IPS DF 4.7 (cell line): Measurements from ENCODE around the gene BLOC1S1.
"Not testable (repeated sequence)": the region's sequence is repeated elsewhere in the genome, so short reads cannot be mapped to it uniquely, and the experiment has no call there.

Experiments used
- DNase-seq: peaks from one replicate; pipeline ENCODE4 v3.0.0-alpha.2; 2013; ENCODE audit warnings: low spot score; ENCODE audit errors: extremely low read depth

The BLOC1S1 gene

DNA sequence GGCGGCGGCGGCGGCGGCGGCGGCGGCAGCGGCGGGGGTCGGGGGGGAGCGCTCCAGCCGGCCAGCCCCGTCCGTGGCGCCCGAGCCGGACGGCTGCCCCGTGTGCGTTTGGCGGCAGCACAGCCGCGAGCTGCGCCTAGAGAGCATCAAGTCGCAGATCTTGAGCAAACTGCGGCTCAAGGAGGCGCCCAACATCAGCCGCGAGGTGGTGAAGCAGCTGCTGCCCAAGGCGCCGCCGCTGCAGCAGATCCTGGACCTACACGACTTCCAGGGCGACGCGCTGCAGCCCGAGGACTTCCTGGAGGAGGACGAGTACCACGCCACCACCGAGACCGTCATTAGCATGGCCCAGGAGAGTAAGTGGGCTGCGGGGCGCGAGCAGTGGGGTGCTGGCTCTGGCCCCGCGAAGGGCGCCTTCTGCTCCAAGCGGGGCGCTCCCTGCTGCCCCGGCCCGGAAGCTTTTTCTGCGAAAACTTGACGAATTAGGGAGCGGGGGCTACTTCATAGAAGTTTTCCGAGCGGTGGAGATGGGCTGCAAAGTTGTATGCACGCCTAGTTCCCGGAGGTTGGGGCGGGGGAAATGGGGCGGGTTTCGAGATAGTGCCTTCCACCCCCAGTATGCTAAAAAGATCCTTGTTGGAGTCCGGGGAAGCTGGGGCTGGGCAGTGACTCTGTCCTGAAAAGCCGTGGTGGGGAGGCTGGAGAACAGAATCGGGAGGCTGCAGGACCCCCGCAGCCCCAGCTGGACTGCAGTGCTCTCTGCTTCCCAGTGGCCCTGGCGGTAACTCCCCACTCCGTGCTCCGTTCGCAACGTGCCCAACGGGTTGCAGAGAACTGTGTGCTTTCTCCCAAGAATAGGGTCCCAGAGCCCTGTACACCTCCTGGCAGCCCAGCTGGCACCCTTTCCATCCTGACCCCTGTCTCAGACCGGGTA lies 27.8 kb downstream of the BLOC1S1 start:
- no peak for DNase-seq

DNA sequence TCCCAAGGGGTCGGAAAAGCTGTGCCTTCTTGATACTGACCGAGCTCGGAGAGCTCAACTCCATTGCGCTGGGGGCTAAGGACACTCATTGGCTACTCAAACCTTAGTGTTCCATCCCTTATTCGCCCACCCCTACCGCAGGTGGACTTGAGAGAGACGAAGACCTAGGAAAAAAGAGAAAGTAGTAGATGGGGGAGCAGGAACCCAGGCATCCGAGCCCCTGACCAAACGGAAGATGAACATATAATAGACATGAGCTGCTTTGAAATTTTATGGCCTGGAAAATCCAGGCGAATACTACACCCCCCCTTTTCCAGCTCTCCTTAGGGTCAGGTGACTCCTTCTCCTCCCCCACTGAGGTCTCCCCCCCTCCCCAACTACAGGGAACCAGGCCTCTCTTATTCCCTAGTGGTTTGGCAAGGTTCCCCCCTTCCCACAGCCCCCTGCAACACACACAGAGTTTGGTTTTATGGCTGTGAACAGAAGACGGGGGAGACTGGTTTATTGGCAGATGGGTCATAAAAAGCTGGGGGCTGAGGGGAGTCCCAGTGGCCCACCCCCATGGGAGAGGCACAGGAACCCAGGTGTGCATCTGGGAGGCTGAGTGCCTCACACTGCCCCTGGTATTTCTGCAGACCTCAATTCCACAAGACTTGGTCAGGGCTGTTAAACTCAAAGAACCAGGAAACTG lies 28.6 kb downstream of the BLOC1S1 start:
- DNase-seq: no peak

DNA sequence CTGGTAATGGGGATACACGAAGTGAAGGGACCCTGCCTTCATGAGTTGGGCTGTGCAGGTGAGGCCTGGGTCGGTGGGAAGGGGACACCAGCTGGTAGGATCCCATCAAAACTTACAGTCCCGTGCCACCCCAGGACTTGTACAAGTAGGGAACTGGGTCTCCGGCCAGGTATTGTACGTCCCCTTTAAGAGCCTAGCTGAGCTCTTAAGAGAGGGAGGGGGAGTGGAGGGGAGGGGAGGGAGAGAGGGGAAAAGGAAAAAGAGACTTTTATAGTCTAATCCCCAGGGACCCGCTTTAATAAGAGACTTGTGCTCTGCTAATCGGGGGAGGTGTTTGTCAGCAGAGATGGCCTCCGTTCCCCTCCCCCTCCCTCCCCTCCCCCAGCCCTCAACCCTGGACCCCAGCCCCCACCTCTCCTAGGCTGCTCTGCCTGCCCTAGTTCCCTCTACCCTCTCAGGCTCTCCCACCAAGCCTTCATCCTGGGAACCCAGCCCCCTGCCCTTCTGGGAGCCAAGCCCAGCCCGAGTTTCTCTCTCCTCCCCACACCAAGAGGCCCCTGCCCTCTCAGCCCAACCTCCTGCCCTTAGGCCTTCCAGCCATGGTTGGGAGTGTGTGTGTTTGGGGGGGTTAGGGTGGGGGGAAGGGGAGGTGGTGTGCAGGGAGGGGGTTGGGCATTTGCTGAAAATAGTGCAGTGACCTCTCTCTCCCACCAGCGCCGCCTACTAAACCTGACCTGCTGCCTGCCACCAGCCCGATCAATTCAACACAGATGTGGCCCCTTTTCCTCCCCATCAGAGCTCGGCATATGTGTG lies 29.7 kb downstream of the BLOC1S1 start:
- no peak for DNase-seq

DNA sequence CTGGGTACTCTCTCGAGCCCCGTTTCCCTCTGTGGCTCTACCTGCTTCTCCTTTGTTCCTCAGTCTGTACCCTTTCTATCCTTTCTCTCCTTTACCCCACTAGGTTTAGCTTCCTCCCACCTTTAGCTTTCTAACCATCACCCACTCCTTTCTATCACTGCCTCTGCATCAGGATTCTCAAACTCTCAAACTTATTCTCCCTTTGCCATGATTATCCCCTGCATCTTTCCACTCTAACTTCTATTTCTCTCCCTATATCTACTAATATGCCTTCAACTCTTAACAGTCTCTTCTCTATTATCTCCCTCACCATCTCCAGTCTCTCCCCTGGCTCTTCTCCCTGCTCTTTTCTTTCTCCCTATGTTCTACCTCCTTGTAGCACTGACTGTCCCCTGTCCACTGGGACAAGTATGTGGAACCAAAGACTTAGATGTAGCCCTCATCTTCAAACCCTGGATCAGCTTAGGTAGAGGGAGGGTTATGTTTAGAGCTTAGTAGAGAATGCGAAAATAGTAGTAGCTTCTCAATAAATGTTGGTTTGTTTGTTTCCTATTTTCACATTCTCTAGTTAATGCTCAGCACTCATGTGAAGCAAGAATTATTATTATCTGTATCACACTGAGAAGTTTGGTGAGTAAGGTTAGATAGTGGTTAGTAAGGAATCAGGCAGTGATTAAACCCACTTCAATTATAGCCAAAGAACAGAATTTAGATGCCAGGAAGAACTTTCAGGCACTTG lies 30.5 kb downstream of the BLOC1S1 start:
- no peak for DNase-seq

DNA sequence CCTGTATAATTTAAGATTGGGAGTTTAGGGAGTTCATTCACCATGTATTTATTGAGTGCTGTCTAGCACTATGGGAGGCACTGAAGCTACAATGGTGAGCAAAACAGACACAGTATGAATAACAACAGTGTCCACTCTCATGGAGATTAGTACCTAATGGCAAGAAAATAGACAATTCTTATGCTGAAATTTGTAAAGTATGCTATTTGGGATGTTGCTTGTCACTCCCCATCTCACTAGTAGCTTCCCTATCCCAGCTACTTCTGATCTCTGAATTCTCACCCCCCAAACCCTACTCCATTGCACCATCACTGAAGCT lies 31.0 kb downstream of the BLOC1S1 start:
- no peak for DNase-seq

DNA sequence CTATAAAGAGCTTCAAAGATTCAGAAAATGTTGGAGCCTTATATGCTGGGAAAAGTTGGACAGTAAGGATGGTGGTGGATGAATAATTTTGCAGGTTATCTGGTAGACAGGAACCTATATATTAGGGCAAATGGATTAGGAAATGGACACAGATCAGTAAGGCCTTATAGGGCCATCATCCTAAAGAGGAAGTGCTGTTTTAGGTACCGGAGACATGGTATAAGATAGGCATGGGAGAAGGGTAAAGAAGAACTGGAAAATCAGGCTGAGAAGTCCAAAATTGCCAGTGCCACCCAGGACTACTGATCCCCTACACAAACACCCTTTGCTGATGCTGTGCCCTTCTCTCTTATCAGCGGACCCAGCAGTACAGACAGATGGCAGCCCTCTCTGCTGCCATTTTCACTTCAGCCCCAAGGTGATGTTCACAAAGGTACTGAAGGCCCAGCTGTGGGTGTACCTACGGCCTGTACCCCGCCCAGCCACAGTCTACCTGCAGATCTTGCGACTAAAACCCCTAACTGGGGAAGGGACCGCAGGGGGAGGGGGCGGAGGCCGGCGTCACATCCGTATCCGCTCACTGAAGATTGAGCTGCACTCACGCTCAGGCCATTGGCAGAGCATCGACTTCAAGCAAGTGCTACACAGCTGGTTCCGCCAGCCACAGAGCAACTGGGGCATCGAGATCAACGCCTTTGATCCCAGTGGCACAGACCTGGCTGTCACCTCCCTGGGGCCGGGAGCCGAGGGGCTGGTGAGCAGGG lies 32.6 kb downstream of the BLOC1S1 start:
- DNase-seq: no peak

DNA sequence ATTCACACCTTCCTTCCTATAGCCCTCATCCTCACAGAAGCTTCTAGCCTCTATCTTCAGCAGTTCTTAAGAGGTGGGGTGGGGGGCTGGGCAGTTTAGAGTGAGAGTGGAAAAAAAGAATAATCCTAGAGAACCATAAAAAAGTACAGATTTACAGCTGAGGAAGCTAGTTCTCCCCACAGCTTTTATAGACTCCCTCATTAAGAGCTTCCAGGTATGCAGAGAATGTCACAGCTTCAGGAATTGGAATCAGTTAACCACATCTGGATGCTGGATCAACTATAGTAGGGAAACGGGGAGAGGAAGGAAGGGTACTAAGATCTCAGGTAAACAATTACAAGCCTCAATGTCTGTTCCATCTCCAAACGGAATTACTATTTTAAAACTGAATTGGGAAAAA lies 39.4 kb downstream of the BLOC1S1 start:
- DNase-seq: no peak

DNA sequence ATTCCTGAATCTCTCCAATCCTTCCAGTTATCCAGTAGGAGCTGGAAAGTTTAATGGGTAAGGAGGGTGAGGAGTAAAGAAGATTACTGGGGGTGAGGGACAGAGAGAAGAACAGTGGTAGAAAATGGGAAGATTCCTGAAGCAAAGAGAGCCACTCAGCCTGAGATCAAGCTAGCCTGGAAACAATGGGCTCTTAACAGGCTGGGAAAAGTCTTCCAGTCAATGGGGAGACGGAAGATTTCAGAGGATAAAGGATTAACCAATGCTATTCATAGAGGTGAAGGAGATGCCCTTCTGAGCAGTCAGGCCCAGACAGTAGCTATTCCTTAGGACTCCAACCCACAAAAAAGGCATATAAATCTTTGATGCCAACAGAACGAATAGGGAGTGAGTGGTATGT lies 41.9 kb downstream of the BLOC1S1 start:
- DNase-seq: no peak

DNA sequence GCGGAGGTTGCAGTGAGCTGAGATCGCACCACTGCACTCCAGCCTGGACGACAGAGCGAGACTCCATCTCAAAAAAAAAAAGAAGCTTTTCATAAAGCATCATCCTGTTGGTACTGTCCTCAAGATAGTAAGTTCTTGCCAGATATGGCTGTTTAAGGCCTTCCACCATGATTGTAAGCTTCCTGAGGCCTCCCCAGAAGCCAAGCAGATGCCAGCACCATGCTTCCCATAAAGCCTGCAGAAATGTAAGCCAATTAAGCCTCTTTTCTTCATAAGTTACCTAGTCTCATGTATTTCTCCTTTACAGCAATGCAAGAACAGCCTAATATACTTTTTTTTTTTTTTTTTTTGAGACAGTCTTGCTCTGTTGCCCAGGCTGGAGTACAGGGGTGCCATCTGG lies 42.7 kb downstream of the BLOC1S1 start:
- not testable (repeated sequence) for DNase-seq

DNA sequence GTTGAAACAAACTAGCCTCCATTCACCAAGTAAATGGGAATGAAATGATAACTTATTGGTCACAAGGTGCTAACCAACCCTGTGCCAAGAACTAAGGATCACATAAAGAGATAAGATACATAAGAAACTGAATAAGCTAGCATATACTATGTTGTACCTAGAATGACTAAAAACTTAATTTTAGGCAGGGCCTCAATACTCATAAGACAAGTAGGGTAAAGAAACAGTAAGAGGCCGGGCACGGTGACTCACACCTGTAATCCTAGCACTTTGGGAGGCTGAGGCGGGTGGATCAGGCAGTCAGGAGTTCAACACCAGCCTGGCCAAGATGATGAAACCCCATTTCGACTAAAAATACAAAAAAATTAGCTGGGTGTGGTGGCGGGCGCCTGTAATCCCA lies 44.8 kb downstream of the BLOC1S1 start:
- no peak for DNase-seq

DNA sequence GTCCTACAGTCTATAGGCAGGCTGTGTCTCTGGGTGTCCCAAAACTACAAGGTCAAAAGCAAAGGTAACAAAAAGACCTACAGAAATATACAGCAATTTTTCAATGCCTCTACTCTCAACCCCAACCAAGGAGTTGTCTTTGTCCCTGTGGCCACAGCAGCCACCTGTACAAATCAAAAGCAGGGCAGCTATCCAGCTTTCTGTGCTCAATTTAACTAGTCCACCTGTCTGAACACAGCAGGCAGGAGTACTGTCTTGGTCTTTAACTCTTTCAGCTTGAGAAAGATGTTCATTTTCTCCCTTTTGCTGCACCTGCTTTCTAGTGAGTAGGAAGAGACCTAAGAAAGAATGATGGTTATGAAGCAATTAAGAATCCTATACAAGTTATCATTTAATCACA lies 46.8 kb downstream of the BLOC1S1 start:
- no peak for DNase-seq

DNA sequence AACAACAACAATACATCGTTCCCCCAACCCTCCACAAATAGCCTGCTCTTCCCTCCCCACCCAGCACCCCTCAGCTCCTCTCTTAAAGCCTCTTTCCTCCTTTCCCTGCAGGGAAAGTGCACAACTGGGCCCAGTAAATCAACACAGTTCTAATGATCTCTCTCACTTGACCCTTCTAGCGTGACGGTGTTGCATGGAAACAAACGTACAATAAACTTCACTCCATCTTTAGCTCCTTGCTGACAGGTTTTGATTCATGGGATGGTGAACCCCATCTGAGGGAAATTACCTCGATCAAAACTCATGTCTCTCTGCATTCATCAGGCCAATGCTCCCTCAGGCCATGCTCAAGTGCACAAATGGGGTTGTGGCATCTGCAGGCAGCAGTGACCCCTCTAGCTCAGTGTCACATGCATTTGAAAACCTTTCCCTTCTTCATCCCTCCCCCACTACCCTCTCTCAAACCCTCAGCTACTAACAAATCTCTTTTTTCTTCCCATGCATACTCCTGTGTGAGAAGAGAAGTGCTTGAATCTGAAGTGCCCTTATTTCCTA lies 50.0 kb downstream of the BLOC1S1 start:
- no peak for DNase-seq

DNA sequence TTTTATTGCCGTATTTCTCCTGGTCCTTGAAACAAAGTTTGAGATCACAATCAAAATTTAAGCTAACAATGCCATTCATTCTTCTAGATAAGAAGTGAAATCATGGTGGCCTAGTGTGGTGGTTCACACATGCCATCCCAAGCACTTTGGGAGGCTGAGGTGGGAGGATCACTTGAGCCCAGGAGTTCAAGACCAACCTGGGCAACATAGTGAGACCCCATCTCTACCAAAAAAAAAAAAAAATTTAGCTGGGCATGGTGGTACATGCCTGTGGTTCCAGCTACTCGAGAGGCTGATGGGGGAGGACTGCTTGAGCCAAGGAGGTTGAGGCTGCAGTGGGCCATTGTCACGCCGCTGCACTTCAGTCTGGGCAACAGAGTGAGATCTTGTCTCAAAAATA lies 51.3 kb downstream of the BLOC1S1 start:
- no peak for DNase-seq
